ENCODE measurements around the gene UBE2J1.

- TF ChIP-seq GLI4 (tag by site-specific recombination; IDR thresholded peaks at IDR 0.05) (no peak), ZFP37 (tag by site-specific recombination; IDR thresholded peaks at IDR 0.05) (no peak), ZBTB11 (tag by site-specific recombination; conservative IDR thresholded peaks at IDR 0.05; ENCODE audit: low read depth) (no peak), CTCF (tag by site-specific recombination; IDR thresholded peaks at IDR 0.05) (no peak), PBX3 (CRISPR knock-in tag; IDR thresholded peaks at IDR 0.05) (no peak), MZF1 (tag by site-specific recombination; IDR thresholded peaks at IDR 0.05; ENCODE audit: borderline replicate concordance) (no peak), ZNF521 (tag by site-specific recombination; IDR thresholded peaks at IDR 0.05) (no peak), ZNF121 (tag by site-specific recombination; IDR thresholded peaks at IDR 0.05) (no peak), ZNF670 (tag by site-specific recombination; IDR thresholded peaks at IDR 0.05; ENCODE audit: low read depth) (no peak)
Measured at GRCh38 chr6:89393659-89394058, 41.1 kb upstream of the UBE2J1 start.

All from HEK293 (cell line).